H9 (cell line): Measurements from ENCODE around the gene ASPRV1. TPM values are rescaled to one million over a fixed set of nuclear protein-coding genes. Genes with fewer than 3 reads are reported as not detected.

Source experiments
- DNase-seq: peaks from one replicate; pipeline ENCODE4 v3.0.0-alpha.2; 2017
- H2AFZ ChIP-seq: one replicate; pipeline ENCODE4 v1.6.1; 2013; ENCODE audit warnings: mild to moderate bottlenecking, low read length, control low read depth, moderate library complexity
- H2AK5ac ChIP-seq: 2 replicates; pipeline ENCODE4 v1.6.1; 2013; ENCODE audit warnings: low read length, control low read depth, mixed read lengths; ENCODE audit not compliant: insufficient read length
- H2BK120ac ChIP-seq: one replicate; pipeline ENCODE4 v1.6.1; 2013; ENCODE audit warnings: low read depth, mild to moderate bottlenecking, low read length, control low read depth, inconsistent platforms; ENCODE audit not compliant: poor library complexity, severe bottlenecking
- H2BK12ac ChIP-seq: 2 replicates; pipeline ENCODE4 v1.6.1; 2013; ENCODE audit warnings: low read length, control low read depth, mixed read lengths, low read depth; ENCODE audit not compliant: insufficient read length
- H2BK15ac ChIP-seq: 2 replicates; pipeline ENCODE4 v1.6.1; 2013; ENCODE audit warnings: low read depth, low read length, control low read depth
- H2BK20ac ChIP-seq: one replicate; pipeline ENCODE4 v1.6.1; 2013; ENCODE audit warnings: low read depth, mild to moderate bottlenecking, low read length, control low read depth, inconsistent platforms; ENCODE audit not compliant: poor library complexity, severe bottlenecking
- H2BK5ac ChIP-seq: 2 replicates; pipeline ENCODE4 v1.6.1; 2013; ENCODE audit warnings: low read length, control low read depth, mixed read lengths; ENCODE audit not compliant: insufficient read length
- H3K14ac ChIP-seq: 2 replicates; pipeline ENCODE4 v1.6.1; 2013; ENCODE audit warnings: low read length, control low read depth; ENCODE audit not compliant: insufficient read depth
- H3K18ac ChIP-seq: 2 replicates; pipeline ENCODE4 v1.6.1; 2013; ENCODE audit warnings: low read depth, mild to moderate bottlenecking, mixed read lengths, low read length, control low read depth; ENCODE audit not compliant: insufficient read length
- H3K23ac ChIP-seq: 2 replicates; pipeline ENCODE4 v1.6.1; 2013; ENCODE audit warnings: low read length, control low read depth, mixed read lengths, low read depth; ENCODE audit not compliant: insufficient read length
- H3K23me2 ChIP-seq: 2 replicates; pipeline ENCODE4 v1.6.1; 2013; ENCODE audit warnings: low read depth, mild to moderate bottlenecking, mixed read lengths, low read length, control low read depth; ENCODE audit not compliant: insufficient read length, poor library complexity, severe bottlenecking
- H3K27ac ChIP-seq: 2 replicates; pipeline ENCODE4 v1.5.1; 2013; ENCODE audit warnings: low read length, control low read depth, mixed read lengths, low read depth; ENCODE audit not compliant: insufficient read length
- H3K27me3 ChIP-seq: 2 replicates; pipeline ENCODE4 v1.6.1; 2013; ENCODE audit warnings: low read length, control low read depth, inconsistent platforms; ENCODE audit not compliant: insufficient read depth
- H3K4ac ChIP-seq: 2 replicates; pipeline ENCODE4 v1.6.1; 2013; ENCODE audit warnings: low read depth, mild to moderate bottlenecking, control low read depth, inconsistent platforms, low read length, moderate library complexity
- H3K4me1 ChIP-seq: 2 replicates; pipeline ENCODE4 v1.6.1; 2013; ENCODE audit warnings: low read length, control low read depth, inconsistent platforms; ENCODE audit not compliant: insufficient read depth
- H3K4me2 ChIP-seq: 2 replicates; pipeline ENCODE4 v1.6.1; 2013; ENCODE audit warnings: low read length, control low read depth, mixed read lengths; ENCODE audit not compliant: insufficient read length, insufficient read depth
- H3K56ac ChIP-seq: 2 replicates; pipeline ENCODE4 v1.6.1; 2013; ENCODE audit warnings: low read depth, mild to moderate bottlenecking, mixed read lengths, low read length, control low read depth; ENCODE audit not compliant: insufficient read length
- H3K79me1 ChIP-seq: 2 replicates; pipeline ENCODE4 v1.6.1; 2013; ENCODE audit warnings: low read depth, mild to moderate bottlenecking, moderate library complexity, low read length, control low read depth, inconsistent platforms; ENCODE audit not compliant: insufficient read depth, poor library complexity, severe bottlenecking
- H3K79me2 ChIP-seq: 2 replicates; pipeline ENCODE4 v1.6.1; 2013; ENCODE audit warnings: low read length, control low read depth, inconsistent platforms; ENCODE audit not compliant: insufficient read depth
- H3K9ac ChIP-seq: 2 replicates; pipeline ENCODE4 v1.6.1; 2013; ENCODE audit warnings: low read length, control low read depth, mixed read lengths; ENCODE audit not compliant: insufficient read length; ENCODE audit errors: extremely low read depth
- H3K9me3 ChIP-seq: one replicate; pipeline ENCODE4 v1.6.1; 2013; ENCODE audit warnings: low read depth, low read length, inconsistent platforms; ENCODE audit not compliant: control insufficient read depth
- H3T11ph ChIP-seq: one replicate; pipeline ENCODE4 v1.6.1; 2013; ENCODE audit warnings: mild to moderate bottlenecking, low read length, control low read depth, inconsistent platforms
- H4K20me1 ChIP-seq: one replicate; pipeline ENCODE4 v1.6.1; 2013; ENCODE audit not compliant: control insufficient read depth, insufficient read length, insufficient read depth
- H4K5ac ChIP-seq: 2 replicates; pipeline ENCODE4 v1.6.1; 2013; ENCODE audit warnings: low read depth, mild to moderate bottlenecking, mixed read lengths, low read length, control low read depth; ENCODE audit not compliant: insufficient read length
- H4K8ac ChIP-seq: replicated peaks from 2 replicates; pipeline ENCODE4 v1.6.1; 2013; ENCODE audit warnings: low read length, control low read depth, mixed read lengths, low read depth; ENCODE audit not compliant: insufficient read length
- H4K91ac ChIP-seq: 2 replicates; pipeline ENCODE4 v1.6.1; 2013; ENCODE audit warnings: low read depth, mild to moderate bottlenecking, moderate library complexity, mixed read lengths, low read length, control low read depth; ENCODE audit not compliant: insufficient read length
- H3K27ac Mint-ChIP-seq, 3 experiments: 2 replicates in 2 of 3; 3 replicates in 1 of 3; pipeline ENCODE4 v1.8.0; 2020 to 2021; ENCODE audit warnings: mixed read lengths in 3 of 3, mild to moderate bottlenecking in 1 of 3, moderate library complexity in 1 of 3
- H3K27me3 Mint-ChIP-seq: 2 replicates; pipeline ENCODE4 v1.8.0; 2021; ENCODE audit warnings: low read depth, mild to moderate bottlenecking, moderate library complexity, mixed read lengths
- H3K36me3 Mint-ChIP-seq, 3 experiments: 2 replicates in 2 of 3; 3 replicates in 1 of 3; pipeline ENCODE4 v1.8.0; 2020 to 2021; ENCODE audit warnings: low read depth in 3 of 3, mixed read lengths in 3 of 3; ENCODE audit not compliant: insufficient read depth in 1 of 3
- H3K4me1 Mint-ChIP-seq, 2 experiments: 2 replicates each; pipeline ENCODE4 v1.8.0; 2020; ENCODE audit warnings: mixed read lengths in 2 of 2
- H3K4me3 Mint-ChIP-seq, 2 experiments: 2 replicates in 1 of 2; 3 replicates in 1 of 2; pipeline ENCODE4 v1.8.0; 2020 to 2021; ENCODE audit warnings: mild to moderate bottlenecking in 2 of 2, mixed read lengths in 2 of 2, moderate library complexity in 1 of 2
- H3K9me3 Mint-ChIP-seq, 2 experiments: 2 replicates in 1 of 2; 3 replicates in 1 of 2; pipeline ENCODE4 v1.8.0; 2020; ENCODE audit warnings: mild to moderate bottlenecking in 2 of 2, mixed read lengths in 2 of 2, moderate library complexity in 1 of 2
- CTCF ChIP-seq: fragments of 200-600 bp; sonication (generic); conservative IDR thresholded peaks from 3 replicates; pipeline ENCODE4 v1.8.0; 2021; ENCODE audit warnings: antibody characterized with exemption, mild to moderate bottlenecking
- WGBS: extraction: QIAGEN DNeasy Blood & Tissue Kit; methylation state at CpG from one replicate; pipeline ENCODE4 v1.1.7; 2013; ENCODE audit warnings: missing lambda C conversion rate, low lambda C conversion rate, mixed read lengths; ENCODE audit not compliant: insufficient read length; ENCODE audit errors: extremely low coverage; 5-methylcytosine and 5-hydroxymethylcytosine counted together
- total RNA-seq: library from RNA; stranded (reverse); gene quantifications from 2 replicates; pipeline ENCODE4 v1.2.1, GENCODE V29; 2021

Gene ASPRV1
- total RNA-seq, 1 experiment from 2014 or later: 0.57 TPM

- no peak for DNase-seq
- no peak overlapping the region for H2BK12ac ChIP-seq
- no peaks in the 10 kb centered on the region for H3K9me3 ChIP-seq
- H3T11ph ChIP-seq: no peak overlapping the region
- H2AFZ ChIP-seq: no peak overlapping the region
- no peak overlapping the region for H2BK20ac ChIP-seq
- TF ChIP-seq CTCF: no peak
- no peak overlapping the region for H3K4ac ChIP-seq
- Mint-ChIP-seq H3K27ac (peak overlapping the region in 1 of 3 experiments; percentile 36; a peak in 1 of 7 replicates), H3K36me3 (no peaks in the 10 kb centered on the region), H3K27me3 (peaks cover 1% of the 10 kb centered on the region), H3K4me1 (no peaks in the 10 kb centered on the region), H3K9me3 (no peaks in the 10 kb centered on the region), H3K4me3 (no peak overlapping the region)
- H3K23ac ChIP-seq: no peak overlapping the region
- H2BK5ac ChIP-seq: no peak overlapping the region
- H2BK15ac ChIP-seq: no peak overlapping the region
- no peaks in the 10 kb centered on the region for H3K23me2 ChIP-seq
- H3K4me2 ChIP-seq: no peak overlapping the region
- H3K27ac ChIP-seq: no peak overlapping the region
- no peak overlapping the region for H2AK5ac ChIP-seq
- no peaks in the 10 kb centered on the region for H3K27me3 ChIP-seq
- no peak overlapping the region for H3K14ac ChIP-seq
- no peak overlapping the region for H2BK120ac ChIP-seq
- no peak overlapping the region for H4K91ac ChIP-seq
- no peak overlapping the region for H3K18ac ChIP-seq
- no peak overlapping the region for H3K56ac ChIP-seq
- no peak overlapping the region for H4K5ac ChIP-seq
- no peaks in the 10 kb centered on the region for H3K79me2 ChIP-seq
- WGBS: no CpG with 5 or more reads among the region's 10 CpGs
- no peaks in the 10 kb centered on the region for H4K20me1 ChIP-seq
- no peak overlapping the region for H4K8ac ChIP-seq
- H3K4me1 ChIP-seq: no peaks in the 10 kb centered on the region
- no peaks in the 10 kb centered on the region for H3K79me1 ChIP-seq
- H3K9ac ChIP-seq: no peak overlapping the region
Measured at GRCh38 chr2:69985688-69986087, 24.3 kb upstream of the ASPRV1 start.
